ENCODE results near the gene MPDZ. TPM values are rescaled to one million over a fixed set of nuclear protein-coding genes. Genes with fewer than 3 reads are reported as not detected.

The MPDZ gene
- total RNA-seq, 2 donors from 2014 or later, result 26.9 to 61.5 TPM

DNA sequence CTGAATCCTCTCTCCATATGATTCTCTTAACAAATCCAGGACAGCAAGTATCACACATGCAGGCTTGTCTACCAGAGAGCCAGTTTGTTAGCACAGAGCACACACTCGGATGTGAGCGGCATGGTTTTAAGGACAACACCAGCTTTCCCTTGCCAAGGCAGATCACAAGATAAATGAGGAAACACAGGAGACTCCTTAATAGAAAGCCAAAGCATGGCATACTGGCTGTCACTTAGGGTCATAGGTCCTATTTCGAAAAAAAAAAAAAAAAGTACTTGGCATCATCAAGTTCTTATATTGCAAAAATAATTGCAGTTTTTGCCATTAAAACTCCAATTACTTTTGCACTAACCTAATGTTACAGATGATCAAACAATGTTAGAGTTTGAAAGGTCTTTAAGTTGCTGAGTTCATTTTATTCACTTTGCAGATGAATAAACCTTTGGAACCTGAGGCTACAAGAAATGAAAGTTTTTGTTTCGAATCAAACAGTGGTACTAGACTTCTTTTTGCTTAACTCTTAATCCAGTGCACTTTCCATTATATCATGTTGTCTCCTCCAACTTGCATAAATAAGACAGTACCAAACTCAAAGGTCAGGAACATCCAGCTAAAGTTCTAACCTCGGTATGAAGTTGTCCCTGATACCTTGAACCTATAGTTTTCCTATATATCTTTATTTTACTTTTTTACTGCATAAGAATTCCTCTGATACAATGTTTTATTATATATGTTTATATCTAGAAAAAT is 138.5 kb downstream of the MPDZ start:
- intact Hi-C loops (cut with DNase I), result no loop called here
- Histone ChIP-seq H3K4me3 (no peak overlapping the region), H3K4me1 (replicated peaks) (no peaks in the 10 kb centered on the region), H3K27me3 (replicated peaks; ENCODE audit: insufficient read depth) (no peaks in the 10 kb centered on the region), H3K36me3 (no peaks in the 10 kb centered on the region), H3K27ac (no peak overlapping the region), H3K9me3 (no peaks in the 10 kb centered on the region)
- 31% methylated on average over 5 of the region's 5 CpGs for WGBS
- DNase-seq (ENCODE audit: low spot score), result peak; percentile 17
- no peak for TF ChIP-seq POLR2A (IDR thresholded peaks at IDR 0.05)
- TF ChIP-seq POLR2AphosphoS5 (IDR thresholded peaks at IDR 0.05), result peak; percentile 38

- no peak for TF ChIP-seq CTCF (IDR thresholded peaks at IDR 0.05)
- no peak for TF ChIP-seq POLR2A (IDR thresholded peaks at IDR 0.05)
- TF ChIP-seq POLR2AphosphoS5 (IDR thresholded peaks at IDR 0.05), result no peak
- intact Hi-C loops (cut with DNase I), result no loop called here
- Histone ChIP-seq H3K36me3 (no peaks in the 10 kb centered on the region), H3K4me3 (no peak overlapping the region), H3K4me1 (replicated peaks) (no peaks in the 10 kb centered on the region), H3K27me3 (replicated peaks; ENCODE audit: insufficient read depth) (no peaks in the 10 kb centered on the region), H3K27ac (peak overlapping the region in 1 of 2 donors; percentile 40), H3K9me3 (no peaks in the 10 kb centered on the region)
- no peak for DNase-seq (ENCODE audit: low spot score)
- 45% methylated on average over 2 of the region's 2 CpGs for WGBS
Measured at GRCh38 chr9:13139641-13140171, 139.8 kb downstream of the MPDZ start.

DNA sequence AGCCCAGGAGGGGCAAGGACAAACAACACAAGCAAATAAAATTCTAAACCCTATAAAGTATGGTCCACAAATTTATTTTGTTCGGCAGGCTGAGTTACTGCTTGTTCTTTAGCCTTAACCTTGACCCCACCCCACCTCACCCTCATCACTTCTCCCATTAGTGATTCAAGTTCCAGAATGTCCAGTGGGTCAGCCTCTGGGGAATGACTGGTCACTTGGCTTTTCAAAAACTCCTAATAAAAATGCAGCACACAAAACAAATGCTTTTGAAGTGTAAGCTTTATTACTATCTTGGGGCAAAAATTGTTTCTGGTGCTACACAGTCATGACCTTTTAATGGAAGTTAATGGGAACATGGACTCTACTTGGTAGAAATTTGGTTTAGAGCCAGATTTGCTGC is 142.1 kb downstream of the MPDZ start:
- Histone ChIP-seq H3K36me3 (no peaks in the 10 kb centered on the region), H3K9me3 (no peaks in the 10 kb centered on the region), H3K4me1 (replicated peaks) (no peaks in the 10 kb centered on the region), H3K4me3 (no peak overlapping the region), H3K27me3 (replicated peaks; ENCODE audit: insufficient read depth) (no peaks in the 10 kb centered on the region), H3K27ac (peak overlapping the region; percentile 28 to 38)
- DNase-seq (ENCODE audit: low spot score), result no peak
- TF ChIP-seq CTCF (IDR thresholded peaks at IDR 0.05) (no peak), POLR2AphosphoS5 (IDR thresholded peaks at IDR 0.05) (peak; percentile 20), POLR2A (IDR thresholded peaks at IDR 0.05) (no peak)
- 4% methylated on average over 1 of the region's 1 CpG for WGBS
- intact Hi-C loops (cut with DNase I), result no loop called here

GRCh38 chr9:13131991-13132390 is 147.5 kb downstream of the MPDZ start:
- Histone ChIP-seq H3K36me3 (no peaks in the 10 kb centered on the region), H3K4me1 (replicated peaks) (no peaks in the 10 kb centered on the region), H3K27ac (no peak overlapping the region), H3K9me3 (no peaks in the 10 kb centered on the region), H3K27me3 (replicated peaks; ENCODE audit: insufficient read depth) (no peaks in the 10 kb centered on the region), H3K4me3 (no peak overlapping the region)
- DNase-seq (ENCODE audit: low spot score), result no peak
- TF ChIP-seq CTCF (IDR thresholded peaks at IDR 0.05) (no peak), POLR2A (IDR thresholded peaks at IDR 0.05) (no peak), POLR2AphosphoS5 (IDR thresholded peaks at IDR 0.05) (no peak)
- WGBS, result 94% methylated on average over 3 of the region's 3 CpGs
- intact Hi-C loops (cut with DNase I), result no loop called here

DNA sequence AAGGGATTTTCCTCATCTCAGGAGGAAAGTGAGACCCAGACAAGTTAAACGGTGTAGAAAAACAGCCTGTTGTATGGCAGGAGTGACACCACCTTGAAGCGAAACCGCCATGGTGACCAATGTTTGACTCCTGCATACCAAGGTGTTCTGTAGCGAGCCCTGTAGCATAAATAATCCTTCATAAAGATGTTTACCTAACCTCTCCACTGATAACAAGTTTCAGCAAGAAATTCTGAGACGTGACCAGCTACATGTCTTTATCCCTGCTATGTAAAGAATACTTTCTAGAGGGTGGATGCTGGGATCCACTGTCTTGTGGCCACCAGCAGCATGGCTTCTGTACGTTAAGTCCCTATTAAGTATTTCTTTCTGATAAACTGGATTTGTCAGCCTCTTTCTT is 148.1 kb downstream of the MPDZ start:
- no peaks in the 10 kb centered on the region for H3K4me1 ChIP-seq (replicated peaks)
- H3K4me3 ChIP-seq, result no peak overlapping the region
- no peaks in the 10 kb centered on the region for H3K36me3 ChIP-seq
- no peaks in the 10 kb centered on the region for H3K9me3 ChIP-seq
- TF ChIP-seq CTCF (IDR thresholded peaks at IDR 0.05) (no peak), POLR2A (IDR thresholded peaks at IDR 0.05) (no peak), POLR2AphosphoS5 (IDR thresholded peaks at IDR 0.05) (no peak)
- H3K27ac ChIP-seq, result no peak overlapping the region
- WGBS, result 73% methylated on average over 6 of the region's 6 CpGs
- H3K27me3 ChIP-seq (replicated peaks; ENCODE audit: insufficient read depth), result no peaks in the 10 kb centered on the region
- intact Hi-C loops (cut with DNase I), result no loop called here
- no peak for DNase-seq (ENCODE audit: low spot score)
